ENCODE results near the gene KMT2C.
"Not testable (repeated sequence)": the region's sequence is repeated elsewhere in the genome, so short reads cannot be mapped to it uniquely, and the experiment has no call there.

The KMT2C gene

GRCh38 chr7:152292897-152293296, 142.9 kb downstream of the KMT2C start:
- no peak for DNase-seq

GRCh38 chr7:152286972-152287371, 148.8 kb downstream of the KMT2C start:
- DNase-seq, result not testable (repeated sequence)

GRCh38 chr7:152286219-152286618, 149.6 kb downstream of the KMT2C start:
- DNase-seq, result not testable (repeated sequence)

GRCh38 chr7:152284998-152285397, 150.8 kb downstream of the KMT2C start:
- not testable (repeated sequence) for DNase-seq

GRCh38 chr7:152277687-152278086, 158.1 kb downstream of the KMT2C start:
- not testable (repeated sequence) for DNase-seq

GRCh38 chr7:152270427-152270826, 165.4 kb downstream of the KMT2C start:
- not testable (repeated sequence) for DNase-seq

- DNase-seq, result not testable (repeated sequence)
Observed at GRCh38 chr7:152266859-152267258, 168.9 kb downstream of the KMT2C start.

GRCh38 chr7:152264915-152265314, 170.9 kb downstream of the KMT2C start:
- not testable (repeated sequence) for DNase-seq

- not testable (repeated sequence) for DNase-seq
Observed at GRCh38 chr7:152262146-152262545, 173.7 kb downstream of the KMT2C start.

GRCh38 chr7:152259645-152260044, 176.2 kb downstream of the KMT2C start:
- not testable (repeated sequence) for DNase-seq

GRCh38 chr7:152247851-152248250, 188.0 kb downstream of the KMT2C start:
- not testable (repeated sequence) for DNase-seq

- DNase-seq, result not testable (repeated sequence)
Observed at GRCh38 chr7:152245417-152245816, 190.4 kb downstream of the KMT2C start.

- DNase-seq, result not testable (repeated sequence)
Observed at GRCh38 chr7:152243464-152243863, 192.3 kb downstream of the KMT2C start.

- DNase-seq, result not testable (repeated sequence)
Observed at GRCh38 chr7:152241301-152241700, 194.5 kb downstream of the KMT2C start.

- DNase-seq, result not testable (repeated sequence)
Observed at GRCh38 chr7:152236306-152236705, 199.5 kb downstream of the KMT2C start.

GRCh38 chr7:152234421-152234820, 201.4 kb downstream of the KMT2C start:
- not testable (repeated sequence) for DNase-seq

GRCh38 chr7:152231089-152231488, 204.7 kb downstream of the KMT2C start:
- no peak for DNase-seq

GRCh38 chr7:152219556-152219955, 216.2 kb downstream of the KMT2C start:
- not testable (repeated sequence) for DNase-seq

- not testable (repeated sequence) for DNase-seq
Observed at GRCh38 chr7:152208766-152209165, 227.0 kb downstream of the KMT2C start.

- DNase-seq, result not testable (repeated sequence)
Observed at GRCh38 chr7:152204417-152204816, 231.4 kb downstream of the KMT2C start.

GRCh38 chr7:152203095-152203494, 232.7 kb downstream of the KMT2C start:
- no peak for DNase-seq

- no peak for DNase-seq
Observed at GRCh38 chr7:152202056-152202455, 233.7 kb downstream of the KMT2C start.

- no peak for DNase-seq
Observed at GRCh38 chr7:152200395-152200794, 235.4 kb downstream of the KMT2C start.

- DNase-seq, result no peak
Observed at GRCh38 chr7:152196391-152196790, 239.4 kb downstream of the KMT2C start.

GRCh38 chr7:152193880-152194279, 241.9 kb downstream of the KMT2C start:
- no peak for DNase-seq
